Renal cortex interstitium (tissue), 11 donors: ENCODE results near the gene SMYD3. TPM values are rescaled to one million over a fixed set of nuclear protein-coding genes. Genes with fewer than 3 reads are reported as not detected.
A peak's percentile ranks its signal among the peaks of the same experiment; 100 is the strongest.

Experiments used
- DNase-seq, 11 donors: peaks; one replicate each; pipeline ENCODE4 v3.0.0-alpha.2; 2013; ENCODE audit warnings: low read depth in 9 of 11, low spot score in 4 of 11; ENCODE audit errors: extremely low read depth in 1 of 11
- polyA plus RNA-seq, 3 donors: library from polyadenylated mRNA; unstranded; fragments of 120-200 nt; gene quantifications; one replicate each; pipeline ENCODE4 v1.2.1, GENCODE V29; 2013; ENCODE audit not compliant: insufficient read length in 3 of 3

SMYD3 gene
- polyA plus RNA-seq, 3 donors: 25.0 to 28.7 (median 28.5) TPM

GRCh38 chr1:246155923-246156322 is 351.2 kb downstream of the SMYD3 start:
- no peak for DNase-seq

GRCh38 chr1:246153796-246154212 is 353.3 kb downstream of the SMYD3 start:
- DNase-seq: no peak

DNA sequence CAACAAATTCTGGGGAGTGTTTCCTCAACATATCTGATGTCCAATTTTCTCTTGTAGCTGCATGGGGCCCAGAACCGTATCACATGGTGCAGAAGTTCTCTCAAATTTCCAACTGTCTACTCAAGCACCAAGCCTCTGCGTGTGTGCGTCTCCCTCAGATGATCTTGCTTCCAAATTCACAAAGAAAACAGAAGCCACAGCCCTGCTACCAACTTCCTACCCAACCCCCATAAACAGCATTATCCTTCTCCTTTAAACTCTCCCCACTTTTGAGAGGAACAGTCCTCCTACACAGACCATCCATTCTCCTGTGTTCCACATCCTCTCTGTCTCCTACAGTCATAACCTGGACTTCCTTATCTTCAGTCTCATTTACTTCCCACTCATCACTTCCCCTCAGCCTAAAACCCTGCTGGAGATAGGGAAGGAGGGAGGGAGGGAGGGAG is 354.1 kb downstream of the SMYD3 start:
- DNase-seq: no peak

- DNase-seq: peak in 1 of 11 donors; percentile 9
These were observed 355.2 kb downstream of the SMYD3 start for GRCh38 chr1:246151796-246152434.

- no peak for DNase-seq
These were observed 357.5 kb downstream of the SMYD3 start for GRCh38 chr1:246149543-246149942.

- no peak for DNase-seq
These were observed 359.3 kb downstream of the SMYD3 start for GRCh38 chr1:246147524-246148461.

- DNase-seq: no peak
These were observed 360.1 kb downstream of the SMYD3 start for GRCh38 chr1:246146804-246147523.

GRCh38 chr1:246145900-246146299 is 361.2 kb downstream of the SMYD3 start:
- no peak for DNase-seq

GRCh38 chr1:246144931-246145330 is 362.1 kb downstream of the SMYD3 start:
- no peak for DNase-seq

GRCh38 chr1:246142320-246142893 is 364.7 kb downstream of the SMYD3 start:
- no peak for DNase-seq

DNA sequence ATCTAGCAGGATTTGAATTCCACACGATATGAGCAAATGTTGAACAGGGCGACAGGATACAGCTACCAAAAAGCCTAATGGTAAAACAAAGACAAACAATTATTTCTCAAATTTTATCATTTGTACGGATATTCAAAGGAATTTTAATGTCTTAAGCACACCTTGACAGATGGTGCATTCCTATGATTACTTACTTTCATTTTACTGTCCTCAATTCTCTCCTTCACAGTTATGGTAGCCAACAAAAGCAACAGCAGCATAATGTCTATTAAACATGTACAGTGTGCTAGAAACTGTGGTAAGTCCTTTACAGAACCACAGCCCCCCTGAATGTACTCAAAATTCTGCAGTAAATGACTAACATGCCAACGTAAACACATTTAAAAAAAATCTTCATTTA is 365.8 kb downstream of the SMYD3 start:
- no peak for DNase-seq

DNA sequence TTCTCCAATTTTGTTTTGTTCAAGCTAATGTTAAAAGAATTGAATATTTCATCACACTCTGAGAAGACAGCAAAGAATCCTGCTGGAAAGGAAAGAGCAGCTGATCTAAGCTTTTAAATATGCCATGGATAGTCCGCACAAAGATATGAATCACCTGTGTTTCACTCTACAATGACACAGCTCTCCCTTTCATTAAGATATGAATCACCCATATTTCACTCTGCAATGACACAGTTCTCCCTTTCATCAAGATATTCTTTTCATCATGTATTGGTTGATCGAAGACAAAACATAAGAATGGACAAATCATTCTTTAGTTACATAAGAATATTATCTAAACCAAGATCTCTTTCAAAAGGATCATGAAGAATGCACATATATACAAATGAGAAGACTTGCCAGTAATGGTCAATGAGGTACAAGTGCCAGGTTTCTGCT is 367.3 kb downstream of the SMYD3 start:
- no peak for DNase-seq

- no peak for DNase-seq
These were observed 368.3 kb downstream of the SMYD3 start for GRCh38 chr1:246138781-246139180.

DNA sequence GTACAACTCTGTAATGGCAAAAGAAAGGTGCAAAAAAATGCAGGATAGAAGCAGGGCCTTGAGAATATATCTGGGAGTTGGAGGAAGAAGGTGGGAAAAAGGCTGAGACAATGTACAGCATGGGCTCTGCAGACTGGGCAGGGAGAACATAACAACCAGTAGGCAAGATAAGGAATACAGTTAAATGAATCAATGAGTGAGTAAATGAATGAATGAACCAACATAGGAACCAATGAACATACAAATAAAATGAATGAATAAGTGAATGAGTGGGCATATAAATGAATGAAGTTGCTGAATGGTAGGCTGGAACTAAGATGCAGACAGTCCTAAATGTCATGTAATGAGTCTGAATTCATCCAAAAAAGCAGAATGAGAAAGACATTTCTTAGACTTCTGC is 370.6 kb downstream of the SMYD3 start:
- DNase-seq: no peak

DNA sequence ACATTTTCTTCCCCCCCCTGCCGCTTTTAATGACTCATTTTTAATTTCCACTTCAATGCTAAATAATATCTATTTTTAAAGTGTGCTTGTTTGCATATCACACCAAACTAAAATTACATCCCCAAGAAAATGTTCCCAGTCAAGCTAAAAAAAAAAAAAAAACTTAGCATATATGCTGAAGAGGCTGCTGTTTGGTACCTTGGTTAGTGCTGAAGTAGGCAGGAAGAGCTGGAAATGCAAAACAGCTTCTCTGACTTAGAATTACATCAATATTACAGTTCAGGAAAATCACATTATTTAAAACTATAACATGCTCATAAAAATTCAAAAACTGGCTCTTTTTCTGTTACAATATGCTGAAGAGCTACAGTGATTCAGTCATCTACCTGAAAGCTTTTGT is 372.3 kb downstream of the SMYD3 start:
- no peak for DNase-seq

GRCh38 chr1:246131095-246131494 is 376.0 kb downstream of the SMYD3 start:
- no peak for DNase-seq

- DNase-seq: no peak
These were observed 378.5 kb downstream of the SMYD3 start for GRCh38 chr1:246128494-246129069.

GRCh38 chr1:246126580-246126979 is 380.5 kb downstream of the SMYD3 start:
- no peak for DNase-seq

DNA sequence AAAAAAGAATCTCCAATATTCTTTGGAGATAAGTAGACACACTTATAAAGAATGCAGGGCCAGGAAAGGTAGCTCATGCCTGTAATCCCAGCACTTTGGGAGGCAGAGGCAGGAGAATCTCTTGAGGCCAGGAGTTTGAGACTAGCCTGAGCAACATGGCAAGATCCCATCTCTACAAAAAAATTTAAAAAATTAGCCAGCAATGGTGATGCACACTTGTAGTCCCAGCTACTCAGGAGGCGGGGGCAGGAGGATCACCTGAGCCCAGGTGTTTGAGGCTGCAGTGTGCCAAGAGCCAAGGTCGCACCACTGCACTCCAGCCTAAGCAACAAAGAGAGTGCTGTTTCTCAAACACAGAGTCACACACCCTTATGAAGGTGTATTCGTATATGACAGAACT is 385.0 kb downstream of the SMYD3 start:
- DNase-seq: no peak
